BE2C (cell line): ENCODE measurements around the gene EFCAB6.

Experiments used
- DNase-seq: peaks from one replicate; pipeline ENCODE4 v3.0.0-alpha.2; 2020
- H3K27me3 ChIP-seq: fragments of 250-450 bp; sonication (Bioruptor Pico); 2 replicates; pipeline ENCODE4 v1.5.1; 2020; ENCODE audit warnings: mild to moderate bottlenecking
- H3K36me3 ChIP-seq: fragments of 250-450 bp; sonication (Bioruptor Pico); 2 replicates; pipeline ENCODE4 v1.5.1; 2020; ENCODE audit warnings: mild to moderate bottlenecking
- H3K4me1 ChIP-seq: fragments of 250-450 bp; sonication (Bioruptor Pico); 2 replicates; pipeline ENCODE4 v1.5.1; 2020
- H3K4me3 ChIP-seq: 2 replicates; pipeline ENCODE4 v1.5.1; 2011; ENCODE audit warnings: low read depth, low read length
- H3K9me3 ChIP-seq: fragments of 250-450 bp; sonication (Bioruptor Pico); 2 replicates; pipeline ENCODE4 v1.5.1; 2020
- TF ChIP-seq, protein P1 (sequence below): IDR thresholded peaks from 2 replicates; pipeline ENCODE4 v1.5.1; 2012; ENCODE audit warnings: mild to moderate bottlenecking, low read depth, low read length

Gene EFCAB6

DNA sequence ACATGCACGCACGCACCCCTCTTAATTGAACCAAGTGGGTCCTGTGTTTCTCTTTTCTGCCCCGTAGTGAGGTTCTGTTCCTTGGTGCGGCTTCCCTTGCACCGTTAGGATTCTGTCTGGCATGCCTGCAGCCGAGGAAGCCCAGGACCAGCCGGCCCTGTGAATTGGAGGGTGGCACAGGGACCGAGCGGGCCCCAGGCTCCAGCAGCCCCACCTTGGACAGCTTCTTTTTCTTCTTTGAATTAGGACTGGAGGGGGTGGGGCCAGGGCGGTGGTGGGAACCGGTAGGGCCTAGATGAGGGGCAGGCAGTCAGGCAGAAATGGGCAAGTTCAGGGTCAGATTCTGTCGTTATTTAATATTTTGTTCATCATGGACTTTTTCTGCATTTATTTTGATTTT lies 305.6 kb downstream of the EFCAB6 start:
- Histone ChIP-seq H3K27me3 (no peaks in the 10 kb centered on the region), H3K4me3 (no peak overlapping the region), H3K9me3 (no peaks in the 10 kb centered on the region), H3K36me3 (no peaks in the 10 kb centered on the region), H3K4me1 (no peaks in the 10 kb centered on the region)
- TF ChIP-seq, protein P1, sequence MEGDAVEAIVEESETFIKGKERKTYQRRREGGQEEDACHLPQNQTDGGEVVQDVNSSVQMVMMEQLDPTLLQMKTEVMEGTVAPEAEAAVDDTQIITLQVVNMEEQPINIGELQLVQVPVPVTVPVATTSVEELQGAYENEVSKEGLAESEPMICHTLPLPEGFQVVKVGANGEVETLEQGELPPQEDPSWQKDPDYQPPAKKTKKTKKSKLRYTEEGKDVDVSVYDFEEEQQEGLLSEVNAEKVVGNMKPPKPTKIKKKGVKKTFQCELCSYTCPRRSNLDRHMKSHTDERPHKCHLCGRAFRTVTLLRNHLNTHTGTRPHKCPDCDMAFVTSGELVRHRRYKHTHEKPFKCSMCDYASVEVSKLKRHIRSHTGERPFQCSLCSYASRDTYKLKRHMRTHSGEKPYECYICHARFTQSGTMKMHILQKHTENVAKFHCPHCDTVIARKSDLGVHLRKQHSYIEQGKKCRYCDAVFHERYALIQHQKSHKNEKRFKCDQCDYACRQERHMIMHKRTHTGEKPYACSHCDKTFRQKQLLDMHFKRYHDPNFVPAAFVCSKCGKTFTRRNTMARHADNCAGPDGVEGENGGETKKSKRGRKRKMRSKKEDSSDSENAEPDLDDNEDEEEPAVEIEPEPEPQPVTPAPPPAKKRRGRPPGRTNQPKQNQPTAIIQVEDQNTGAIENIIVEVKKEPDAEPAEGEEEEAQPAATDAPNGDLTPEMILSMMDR = no peak
- DNase-seq = no peak

DNA sequence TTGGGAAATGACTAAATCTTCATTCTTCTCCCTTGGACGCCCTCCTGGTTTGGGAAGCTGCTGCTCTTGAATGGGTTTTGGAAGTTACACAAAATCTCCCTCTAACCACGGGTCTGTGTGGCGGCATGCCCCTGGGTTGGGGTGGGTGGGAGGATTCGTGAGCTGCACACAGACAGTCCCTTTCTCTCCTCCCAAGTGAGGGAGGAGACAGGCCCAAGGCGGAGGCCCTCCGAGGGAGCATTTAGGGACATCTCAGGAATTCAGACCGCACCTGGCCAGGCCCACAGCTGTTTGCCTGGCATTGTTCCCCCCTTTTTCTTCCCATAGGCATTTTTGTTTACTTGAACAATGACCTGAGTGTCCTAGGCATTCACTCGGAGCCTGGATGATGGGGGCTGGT lies 306.2 kb downstream of the EFCAB6 start:
- no peak for DNase-seq
- no peaks in the 10 kb centered on the region for H3K36me3 ChIP-seq
- H3K4me3 ChIP-seq = no peak overlapping the region
- H3K4me1 ChIP-seq = no peaks in the 10 kb centered on the region
- H3K27me3 ChIP-seq = no peaks in the 10 kb centered on the region
- TF ChIP-seq, protein P1 = no peak
- no peaks in the 10 kb centered on the region for H3K9me3 ChIP-seq

GRCh38 chr22:43505423-43505822 lies 306.7 kb downstream of the EFCAB6 start:
- no peak for DNase-seq
- H3K27me3 ChIP-seq = no peaks in the 10 kb centered on the region
- TF ChIP-seq, protein P1 = no peak
- no peak overlapping the region for H3K4me3 ChIP-seq
- H3K9me3 ChIP-seq = no peaks in the 10 kb centered on the region
- H3K36me3 ChIP-seq = no peaks in the 10 kb centered on the region
- H3K4me1 ChIP-seq = no peaks in the 10 kb centered on the region

DNA sequence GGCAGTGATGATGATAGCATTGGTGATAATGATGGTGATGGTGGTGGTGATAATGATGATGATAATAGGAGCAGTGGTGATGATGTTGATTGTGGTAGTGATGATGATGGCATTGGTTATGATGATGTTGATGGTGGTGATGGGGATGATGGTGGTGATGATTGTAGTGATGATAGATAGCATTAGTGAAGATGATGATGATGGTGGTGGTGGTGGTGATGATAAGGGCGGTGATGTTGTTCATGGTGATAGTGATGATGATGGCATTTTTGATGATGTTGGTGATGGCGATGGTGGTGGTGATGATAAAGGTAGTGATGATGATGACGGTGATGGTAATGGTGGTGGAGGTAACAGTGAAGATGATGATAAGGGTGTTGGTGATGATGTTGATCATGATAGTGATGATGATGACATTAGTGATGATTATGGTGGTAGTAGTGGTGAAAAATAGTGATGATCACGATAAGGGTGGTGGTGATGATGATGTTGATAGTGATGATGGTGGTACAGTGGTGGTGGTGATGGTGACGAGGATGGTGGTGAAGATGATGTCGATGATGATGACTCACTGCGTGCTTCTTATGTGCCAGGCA lies 307.3 kb downstream of the EFCAB6 start:
- H3K36me3 ChIP-seq = no peaks in the 10 kb centered on the region
- H3K4me1 ChIP-seq = no peaks in the 10 kb centered on the region
- no peaks in the 10 kb centered on the region for H3K9me3 ChIP-seq
- no peaks in the 10 kb centered on the region for H3K27me3 ChIP-seq
- DNase-seq = no peak
- TF ChIP-seq, protein P1 = no peak
- no peak overlapping the region for H3K4me3 ChIP-seq

GRCh38 chr22:43504068-43504467 lies 308.0 kb downstream of the EFCAB6 start:
- Histone ChIP-seq H3K4me1 (no peaks in the 10 kb centered on the region), H3K9me3 (no peaks in the 10 kb centered on the region), H3K4me3 (no peak overlapping the region), H3K36me3 (no peaks in the 10 kb centered on the region), H3K27me3 (no peaks in the 10 kb centered on the region)
- TF ChIP-seq, protein P1 = no peak
- DNase-seq = no peak

- no peaks in the 10 kb centered on the region for H3K9me3 ChIP-seq
- no peaks in the 10 kb centered on the region for H3K4me1 ChIP-seq
- DNase-seq = no peak
- TF ChIP-seq, protein P1 = no peak
- no peaks in the 10 kb centered on the region for H3K27me3 ChIP-seq
- H3K36me3 ChIP-seq = no peaks in the 10 kb centered on the region
- no peak overlapping the region for H3K4me3 ChIP-seq
Measured at GRCh38 chr22:43502306-43502874, 309.7 kb downstream of the EFCAB6 start.
